ENCODE data around the gene CEACAM1.

The CEACAM1 gene

DNA sequence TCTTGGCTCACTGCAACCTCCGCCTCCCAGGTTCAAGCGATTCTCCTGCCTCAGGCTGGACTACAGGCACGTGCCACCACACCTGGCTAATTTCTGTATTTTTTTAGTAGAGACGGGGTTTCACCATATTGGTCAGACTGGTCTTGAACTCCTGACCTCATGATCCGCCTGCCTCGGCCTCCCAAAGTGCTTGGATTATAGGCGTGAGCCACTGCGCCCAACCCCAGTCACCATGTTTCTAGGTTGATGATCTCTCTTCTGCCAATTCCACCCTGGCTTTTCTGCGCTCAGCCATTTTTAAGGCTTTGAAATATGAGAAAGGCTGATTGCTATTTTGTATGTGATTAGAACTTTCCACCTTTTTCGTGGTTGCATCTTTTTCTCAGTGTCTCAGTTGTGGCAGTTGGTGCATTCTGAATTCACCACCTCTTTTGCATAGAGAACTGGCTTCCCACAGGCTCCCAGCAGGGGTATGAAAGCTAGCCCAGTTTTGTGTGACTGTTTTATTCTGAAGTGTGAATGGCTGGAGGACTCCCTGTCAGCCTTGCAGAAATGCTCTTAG, 15.5 kb downstream of the CEACAM1 start:
- Histone ChIP-seq H4K20me1 (ENCODE audit: control insufficient read depth, insufficient read depth, low read depth, low read length) (no peaks in the 10 kb centered on the region), H3K4me2 (ENCODE audit: low read length) (peak overlapping the region; percentile 32), H3K27ac (ENCODE audit: low read depth, low read length) (no peak overlapping the region), H3F3A (ENCODE audit: control insufficient read depth, insufficient read depth) (no peaks in the 10 kb centered on the region; the same call in 1 of the 2 replicates), H3K9me2 (replicated peaks; ENCODE audit: control insufficient read depth, low read length) (no peaks in the 10 kb centered on the region), H3K79me2 (ENCODE audit: control insufficient read depth, low read length) (no peaks in the 10 kb centered on the region), H3K36me3 (ENCODE audit: control insufficient read depth, low read length) (no peaks in the 10 kb centered on the region), H3K9me3 (ENCODE audit: control insufficient read depth, insufficient read depth, low read length) (peaks cover 4% of the 10 kb centered on the region; the same call in 1 of the 2 replicates), H3K27me3 (ENCODE audit: control insufficient read depth, low read length) (no peaks in the 10 kb centered on the region), H3K4me3 (ENCODE audit: low read length) (no peak overlapping the region), H3K4me1 (ENCODE audit: control insufficient read depth, low read length) (peaks cover 19% of the 10 kb centered on the region)
- TF ChIP-seq EZH2phosphoT487 (IDR thresholded peaks at IDR 0.05; ENCODE audit: borderline replicate concordance, low read length) = no peak

DNA sequence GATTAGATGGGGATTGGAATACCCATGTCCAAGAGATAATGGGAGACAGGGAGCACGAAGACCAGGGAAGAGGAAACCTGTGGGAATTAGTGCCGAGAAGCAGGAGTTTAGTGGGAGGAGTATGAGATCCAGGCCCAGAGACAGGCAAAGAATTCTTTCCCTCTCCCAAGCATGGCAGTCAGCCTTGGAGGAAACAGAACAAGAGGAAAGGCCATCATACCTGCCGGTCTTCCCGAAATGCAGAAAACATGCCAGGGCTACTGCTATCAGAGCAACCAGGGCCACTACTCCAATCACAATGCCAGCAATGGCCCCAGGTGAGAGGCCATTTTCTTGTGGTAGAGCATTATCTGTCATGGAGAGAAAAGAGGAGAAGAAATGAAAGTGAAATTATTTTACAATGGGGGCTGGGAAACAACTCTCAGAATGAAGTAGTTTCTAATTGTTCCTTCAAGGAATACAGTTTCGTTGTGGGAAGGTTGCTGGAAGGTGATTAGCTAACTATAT, 16.1 kb downstream of the CEACAM1 start:
- no peaks in the 10 kb centered on the region for H3K79me2 ChIP-seq (ENCODE audit: control insufficient read depth, low read length)
- peaks cover 4% of the 10 kb centered on the region; the same call in 1 of the 2 replicates for H3K9me3 ChIP-seq (ENCODE audit: control insufficient read depth, insufficient read depth, low read length)
- H3K27me3 ChIP-seq (ENCODE audit: control insufficient read depth, low read length) = no peaks in the 10 kb centered on the region
- no peaks in the 10 kb centered on the region for H4K20me1 ChIP-seq (ENCODE audit: control insufficient read depth, insufficient read depth, low read depth, low read length)
- no peak overlapping the region for H3K4me2 ChIP-seq (ENCODE audit: low read length)
- TF ChIP-seq, protein P1, sequence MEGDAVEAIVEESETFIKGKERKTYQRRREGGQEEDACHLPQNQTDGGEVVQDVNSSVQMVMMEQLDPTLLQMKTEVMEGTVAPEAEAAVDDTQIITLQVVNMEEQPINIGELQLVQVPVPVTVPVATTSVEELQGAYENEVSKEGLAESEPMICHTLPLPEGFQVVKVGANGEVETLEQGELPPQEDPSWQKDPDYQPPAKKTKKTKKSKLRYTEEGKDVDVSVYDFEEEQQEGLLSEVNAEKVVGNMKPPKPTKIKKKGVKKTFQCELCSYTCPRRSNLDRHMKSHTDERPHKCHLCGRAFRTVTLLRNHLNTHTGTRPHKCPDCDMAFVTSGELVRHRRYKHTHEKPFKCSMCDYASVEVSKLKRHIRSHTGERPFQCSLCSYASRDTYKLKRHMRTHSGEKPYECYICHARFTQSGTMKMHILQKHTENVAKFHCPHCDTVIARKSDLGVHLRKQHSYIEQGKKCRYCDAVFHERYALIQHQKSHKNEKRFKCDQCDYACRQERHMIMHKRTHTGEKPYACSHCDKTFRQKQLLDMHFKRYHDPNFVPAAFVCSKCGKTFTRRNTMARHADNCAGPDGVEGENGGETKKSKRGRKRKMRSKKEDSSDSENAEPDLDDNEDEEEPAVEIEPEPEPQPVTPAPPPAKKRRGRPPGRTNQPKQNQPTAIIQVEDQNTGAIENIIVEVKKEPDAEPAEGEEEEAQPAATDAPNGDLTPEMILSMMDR (IDR thresholded peaks at IDR 0.05; ENCODE audit: low read depth, low read length, poor library complexity, severe bottlenecking) = no peak
- no peak for TF ChIP-seq EZH2phosphoT487 (IDR thresholded peaks at IDR 0.05; ENCODE audit: borderline replicate concordance, low read length)
- H3F3A ChIP-seq (ENCODE audit: control insufficient read depth, insufficient read depth) = no peaks in the 10 kb centered on the region; the same call in 1 of the 2 replicates
- no peaks in the 10 kb centered on the region for H3K9me2 ChIP-seq (replicated peaks; ENCODE audit: control insufficient read depth, low read length)
- H3K36me3 ChIP-seq (ENCODE audit: control insufficient read depth, low read length) = no peaks in the 10 kb centered on the region
- peaks cover 24% of the 10 kb centered on the region for H3K4me1 ChIP-seq (ENCODE audit: control insufficient read depth, low read length)
- no peak overlapping the region for H3K27ac ChIP-seq (ENCODE audit: low read depth, low read length)
- no peak overlapping the region for H3K4me3 ChIP-seq (ENCODE audit: low read length)

DNA sequence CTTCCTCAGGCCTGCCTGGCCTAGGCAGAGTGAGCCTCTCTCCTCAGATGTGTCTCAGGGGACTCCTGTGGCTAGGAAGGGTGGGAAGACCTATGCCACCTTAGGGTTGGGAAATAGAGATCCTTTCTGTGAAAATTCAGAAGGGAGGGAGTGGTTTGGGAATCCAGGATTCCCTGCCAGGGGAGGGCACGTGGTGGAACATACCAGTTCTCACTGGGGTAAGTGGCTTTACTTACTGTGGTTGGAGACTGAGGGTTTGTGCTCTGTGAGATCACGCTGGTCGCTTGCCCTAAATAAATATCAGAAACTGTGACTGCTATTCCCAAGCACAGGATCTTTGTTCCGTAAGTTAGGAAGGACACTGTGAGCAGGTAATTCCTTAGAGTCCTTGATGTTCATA, 16.9 kb downstream of the CEACAM1 start:
- Histone ChIP-seq H3K4me1 (ENCODE audit: control insufficient read depth, low read length) (peaks cover 30% of the 10 kb centered on the region), H3K4me3 (ENCODE audit: low read length) (no peak overlapping the region), H3F3A (ENCODE audit: control insufficient read depth, insufficient read depth) (no peaks in the 10 kb centered on the region; the same call in 1 of the 2 replicates), H3K4me2 (ENCODE audit: low read length) (no peak overlapping the region), H3K9me2 (replicated peaks; ENCODE audit: control insufficient read depth, low read length) (no peaks in the 10 kb centered on the region), H3K79me2 (ENCODE audit: control insufficient read depth, low read length) (no peaks in the 10 kb centered on the region), H3K36me3 (ENCODE audit: control insufficient read depth, low read length) (no peaks in the 10 kb centered on the region), H3K27ac (ENCODE audit: low read depth, low read length) (no peak overlapping the region), H3K9me3 (ENCODE audit: control insufficient read depth, insufficient read depth, low read length) (no peaks in the 10 kb centered on the region), H4K20me1 (ENCODE audit: control insufficient read depth, insufficient read depth, low read depth, low read length) (no peaks in the 10 kb centered on the region), H3K27me3 (ENCODE audit: control insufficient read depth, low read length) (no peaks in the 10 kb centered on the region)
- TF ChIP-seq, protein P1 (IDR thresholded peaks at IDR 0.05; ENCODE audit: low read depth, low read length, poor library complexity, severe bottlenecking) = no peak
- no peak for TF ChIP-seq EZH2phosphoT487 (IDR thresholded peaks at IDR 0.05; ENCODE audit: borderline replicate concordance, low read length)

DNA sequence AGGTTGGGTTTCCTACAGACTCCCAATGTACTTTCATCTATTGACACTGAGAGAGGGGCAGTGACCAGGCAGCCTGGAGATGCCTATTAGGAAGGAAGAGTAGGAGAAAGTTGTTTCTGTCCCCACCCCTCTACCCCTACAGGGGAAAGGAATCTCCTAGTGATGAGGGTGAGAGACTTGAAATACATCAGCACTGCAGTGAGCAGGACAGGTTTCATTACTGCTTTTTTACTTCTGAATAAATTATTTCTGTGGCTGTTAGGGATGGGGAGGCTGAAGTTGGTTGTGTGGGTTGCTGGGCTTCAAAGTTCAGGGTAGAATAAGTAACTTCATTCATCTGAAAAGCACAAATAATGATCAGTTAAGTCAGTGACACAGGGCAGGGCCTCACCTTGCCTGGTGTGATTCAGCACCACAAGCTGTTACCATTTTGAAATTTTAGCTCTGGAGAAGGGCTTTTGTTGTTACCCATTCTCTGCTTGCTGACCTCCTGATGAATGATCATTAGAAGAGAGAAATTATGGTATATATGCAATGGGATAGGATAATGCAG, 19.3 kb downstream of the CEACAM1 start:
- H3K9me2 ChIP-seq (replicated peaks; ENCODE audit: control insufficient read depth, low read length) = no peaks in the 10 kb centered on the region
- no peak overlapping the region for H3K4me3 ChIP-seq (ENCODE audit: low read length)
- TF ChIP-seq, protein P1 (IDR thresholded peaks at IDR 0.05; ENCODE audit: low read depth, low read length, poor library complexity, severe bottlenecking) = no peak
- TF ChIP-seq EZH2phosphoT487 (IDR thresholded peaks at IDR 0.05; ENCODE audit: borderline replicate concordance, low read length) = no peak
- H3K79me2 ChIP-seq (ENCODE audit: control insufficient read depth, low read length) = no peaks in the 10 kb centered on the region
- H3F3A ChIP-seq (ENCODE audit: control insufficient read depth, insufficient read depth) = no peaks in the 10 kb centered on the region; the same call in 1 of the 2 replicates
- H4K20me1 ChIP-seq (ENCODE audit: control insufficient read depth, insufficient read depth, low read depth, low read length) = no peaks in the 10 kb centered on the region
- H3K36me3 ChIP-seq (ENCODE audit: control insufficient read depth, low read length) = no peaks in the 10 kb centered on the region
- no peak overlapping the region for H3K4me2 ChIP-seq (ENCODE audit: low read length)
- H3K4me1 ChIP-seq (ENCODE audit: control insufficient read depth, low read length) = peaks cover 34% of the 10 kb centered on the region
- H3K9me3 ChIP-seq (ENCODE audit: control insufficient read depth, insufficient read depth, low read length) = no peaks in the 10 kb centered on the region
- H3K27me3 ChIP-seq (ENCODE audit: control insufficient read depth, low read length) = no peaks in the 10 kb centered on the region
- no peak overlapping the region for H3K27ac ChIP-seq (ENCODE audit: low read depth, low read length)

All from DOHH2 (cell line).